ENCODE data around the gene RHBDF1. TPM values are rescaled to one million over a fixed set of nuclear protein-coding genes. Genes with fewer than 3 reads are reported as not detected.
"Not testable (repeated sequence)": the region's sequence is repeated elsewhere in the genome, so short reads cannot be mapped to it uniquely, and the experiment has no call there.

The RHBDF1 gene
- total and polyA plus RNA-seq, 4 donors = 19.0 to 52.7 (median 32.8) TPM

DNA sequence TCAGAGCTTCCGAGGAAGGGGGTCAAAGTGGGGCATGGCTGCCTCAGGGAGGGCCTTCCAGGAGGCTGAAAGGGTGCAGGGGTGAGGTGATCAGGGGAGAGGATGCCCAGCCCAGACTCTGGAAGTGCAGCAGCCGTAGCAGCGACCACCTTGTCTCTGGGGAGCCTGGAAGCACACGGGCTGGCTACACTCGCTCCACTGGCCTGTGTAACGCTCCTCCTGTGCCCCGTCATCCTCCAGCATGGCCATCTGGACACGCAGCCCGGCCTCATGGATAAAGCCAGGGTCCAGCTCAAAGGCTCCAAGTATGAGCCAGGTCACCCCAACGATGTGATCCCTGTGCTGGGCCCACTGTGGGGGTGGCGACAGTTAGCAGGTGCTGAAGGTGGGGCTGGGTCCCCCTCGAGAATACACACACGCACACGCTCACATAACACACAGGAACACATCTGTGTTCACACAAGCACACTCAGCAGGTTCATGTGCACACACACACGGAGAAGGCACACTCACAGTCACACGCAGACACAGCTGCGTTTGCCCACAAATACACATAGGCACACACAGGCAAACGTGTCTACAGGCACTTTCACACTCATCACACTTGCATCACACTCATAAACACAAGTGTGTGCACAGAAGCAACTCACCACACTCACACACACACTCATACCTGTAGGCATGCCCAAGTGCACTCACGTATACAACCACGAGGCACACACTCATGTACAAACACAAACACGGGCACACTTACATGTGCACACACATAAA, 38.4 kb downstream of the RHBDF1 start:
- no peaks in the 10 kb centered on the region for H3K4me1 ChIP-seq (ENCODE audit: control insufficient read depth, insufficient read depth, low read length)
- H3K36me3 ChIP-seq (ENCODE audit: control insufficient read depth, insufficient read depth, low read length) = peaks cover 5% of the 10 kb centered on the region
- H3K27me3 ChIP-seq (ENCODE audit: control insufficient read depth, insufficient read depth, low read length) = no peaks in the 10 kb centered on the region
- no peak for DNase-seq (ENCODE audit: low read depth in 4 of 6, low spot score in 6 of 6)
- 82% methylated on average over 20 of the region's 21 CpGs for WGBS (ENCODE audit: insufficient coverage)
- H3K27ac ChIP-seq (ENCODE audit: low read depth, low read length) = no peak overlapping the region
- H3K4me3 ChIP-seq (ENCODE audit: low read depth, low read length) = no peak overlapping the region
- H3K9me3 ChIP-seq (ENCODE audit: control insufficient read depth, insufficient read depth, low read length) = no peaks in the 10 kb centered on the region

DNA sequence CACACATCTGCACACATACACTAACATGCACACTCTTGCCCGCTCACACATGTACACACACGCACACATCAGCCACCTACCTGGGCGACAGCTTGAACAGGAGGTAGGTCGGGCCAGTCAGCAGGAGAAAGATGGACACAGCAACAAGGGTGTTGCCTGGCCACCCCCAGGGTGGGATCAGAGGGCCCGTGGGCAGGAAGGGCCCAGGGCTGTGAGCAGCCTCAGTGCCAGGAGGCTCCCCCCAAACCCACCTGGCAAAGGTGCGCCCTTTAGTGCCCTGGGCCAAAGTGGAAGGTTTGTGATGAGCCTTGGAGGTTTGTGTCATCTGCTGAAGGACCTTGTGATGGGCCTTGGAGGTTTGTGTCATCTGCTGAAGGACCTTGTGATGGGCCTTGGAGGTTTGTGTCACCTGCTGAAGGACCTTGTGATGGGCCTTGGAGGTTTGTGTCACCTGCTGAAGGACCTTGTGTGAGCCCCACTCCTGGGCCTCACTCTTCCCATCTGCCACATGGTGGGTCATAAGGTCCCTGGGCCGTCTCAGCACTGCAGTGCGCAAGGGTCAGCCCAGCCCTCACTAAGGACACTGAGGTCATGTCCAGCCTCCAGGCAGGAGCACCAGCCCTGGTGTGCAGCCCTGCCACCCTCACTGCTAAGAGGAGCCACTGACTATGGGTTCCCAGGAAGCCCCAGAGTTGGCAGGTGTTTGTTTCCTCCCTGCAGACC, 39.1 kb downstream of the RHBDF1 start:
- not testable (repeated sequence) for H3K27ac ChIP-seq (ENCODE audit: low read depth, low read length); H3K4me1 ChIP-seq (ENCODE audit: control insufficient read depth, insufficient read depth, low read length); H3K9me3 ChIP-seq (ENCODE audit: control insufficient read depth, insufficient read depth, low read length); H3K36me3 ChIP-seq (ENCODE audit: control insufficient read depth, insufficient read depth, low read length); H3K27me3 ChIP-seq (ENCODE audit: control insufficient read depth, insufficient read depth, low read length); H3K4me3 ChIP-seq (ENCODE audit: low read depth, low read length); DNase-seq (ENCODE audit: low read depth in 4 of 6, low spot score in 6 of 6)
- 88% methylated on average over 2 of the region's 8 CpGs for WGBS (ENCODE audit: insufficient coverage)

DNA sequence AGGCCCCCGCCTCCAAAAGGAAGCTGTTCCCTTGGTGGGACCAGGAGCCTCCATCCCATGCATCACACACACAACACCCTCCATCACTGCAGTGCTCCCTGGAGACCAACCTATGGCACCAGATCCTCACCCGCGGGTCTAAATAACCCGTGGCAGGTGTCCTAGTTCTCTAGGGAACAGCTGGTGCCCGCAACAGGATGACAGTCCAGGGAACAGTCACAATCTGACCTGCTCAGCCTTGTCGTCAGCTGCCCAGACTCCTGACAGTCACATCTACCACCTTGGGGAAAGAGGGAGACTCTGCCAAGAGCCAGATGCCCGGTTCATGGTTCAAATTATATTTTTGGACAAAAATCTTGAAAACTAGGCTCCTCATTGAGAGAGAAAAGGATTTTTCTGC, 41.8 kb downstream of the RHBDF1 start:
- H3K27ac ChIP-seq (ENCODE audit: low read depth, low read length); DNase-seq (ENCODE audit: low read depth in 4 of 6, low spot score in 6 of 6); H3K27me3 ChIP-seq (ENCODE audit: control insufficient read depth, insufficient read depth, low read length); H3K36me3 ChIP-seq (ENCODE audit: control insufficient read depth, insufficient read depth, low read length); H3K4me1 ChIP-seq (ENCODE audit: control insufficient read depth, insufficient read depth, low read length); H3K4me3 ChIP-seq (ENCODE audit: low read depth, low read length); H3K9me3 ChIP-seq (ENCODE audit: control insufficient read depth, insufficient read depth, low read length): not testable (repeated sequence)
- WGBS (ENCODE audit: insufficient coverage) = 80% methylated on average over 1 of the region's 7 CpGs

DNA sequence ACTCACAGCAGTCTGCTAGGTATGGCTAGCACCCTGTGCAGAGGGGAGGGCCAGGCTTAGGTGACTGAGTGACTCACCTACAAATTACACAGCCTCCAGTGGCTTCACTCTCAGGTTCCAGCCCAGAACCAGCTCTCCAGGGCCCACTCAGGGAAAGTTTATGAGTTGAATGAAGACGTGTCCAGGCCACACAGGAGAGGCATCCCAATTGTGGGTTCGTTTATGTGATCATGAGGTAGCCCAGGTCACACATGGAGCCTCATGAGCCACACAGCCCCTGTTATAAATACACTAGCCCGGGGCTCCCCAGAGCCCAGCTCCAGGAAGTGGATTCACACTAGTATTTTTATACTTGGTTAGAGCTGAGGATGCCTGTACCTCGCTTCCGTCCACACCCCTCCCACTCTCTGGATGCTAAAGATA, 46.5 kb downstream of the RHBDF1 start:
- not testable (repeated sequence) for H3K4me3 ChIP-seq (ENCODE audit: low read depth, low read length); H3K36me3 ChIP-seq (ENCODE audit: control insufficient read depth, insufficient read depth, low read length); H3K4me1 ChIP-seq (ENCODE audit: control insufficient read depth, insufficient read depth, low read length); H3K27me3 ChIP-seq (ENCODE audit: control insufficient read depth, insufficient read depth, low read length); H3K9me3 ChIP-seq (ENCODE audit: control insufficient read depth, insufficient read depth, low read length); DNase-seq (ENCODE audit: low read depth in 4 of 6, low spot score in 6 of 6); H3K27ac ChIP-seq (ENCODE audit: low read depth, low read length)
- WGBS (ENCODE audit: insufficient coverage) = no CpG with 5 or more reads among the region's 5 CpGs

DNA sequence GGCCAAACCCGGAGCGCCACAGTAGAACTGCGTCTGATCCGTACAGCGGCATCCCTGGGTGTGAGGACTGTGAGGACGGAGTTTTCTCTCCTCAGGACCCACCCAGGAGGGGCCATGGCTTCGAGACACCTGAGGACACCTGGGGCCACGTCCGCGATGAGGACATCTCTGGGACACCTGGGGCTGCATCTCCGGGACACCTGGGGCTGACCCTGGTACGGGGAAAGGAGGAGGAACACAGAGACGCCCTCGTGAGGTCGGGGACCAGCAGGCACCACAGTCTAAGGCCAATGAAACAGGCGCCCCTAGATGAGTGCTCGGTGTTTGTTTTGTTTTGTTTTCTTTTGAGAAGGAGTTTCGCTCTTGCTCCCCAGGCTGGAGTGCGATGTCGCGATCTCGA, 48.3 kb downstream of the RHBDF1 start:
- not testable (repeated sequence) for H3K27me3 ChIP-seq (ENCODE audit: control insufficient read depth, insufficient read depth, low read length); H3K36me3 ChIP-seq (ENCODE audit: control insufficient read depth, insufficient read depth, low read length); DNase-seq (ENCODE audit: low read depth in 4 of 6, low spot score in 6 of 6); H3K4me1 ChIP-seq (ENCODE audit: control insufficient read depth, insufficient read depth, low read length); H3K27ac ChIP-seq (ENCODE audit: low read depth, low read length); H3K4me3 ChIP-seq (ENCODE audit: low read depth, low read length); H3K9me3 ChIP-seq (ENCODE audit: control insufficient read depth, insufficient read depth, low read length)
- 88% methylated on average over 6 of the region's 22 CpGs for WGBS (ENCODE audit: insufficient coverage)

DNA sequence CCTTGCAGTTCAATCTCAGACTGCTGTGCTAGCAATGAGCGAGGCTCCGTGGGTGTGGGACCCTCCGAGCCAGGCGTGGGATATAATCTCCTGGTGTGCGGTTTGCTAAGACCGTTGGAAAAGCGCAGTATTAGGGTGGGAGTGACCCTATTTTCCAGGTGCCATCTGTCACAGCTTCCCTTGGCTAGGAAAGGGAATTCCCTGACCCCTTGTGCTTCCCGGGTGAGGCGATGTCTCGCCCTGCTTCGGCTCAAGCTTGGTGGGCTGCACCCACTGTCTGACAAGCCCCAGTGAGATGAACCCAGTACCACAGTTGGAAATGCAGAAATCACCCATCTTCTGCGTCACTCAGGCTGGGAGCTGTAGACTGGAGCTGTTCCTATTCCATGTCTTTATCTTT, 51.5 kb downstream of the RHBDF1 start:
- H3K36me3 ChIP-seq (ENCODE audit: control insufficient read depth, insufficient read depth, low read length); H3K4me3 ChIP-seq (ENCODE audit: low read depth, low read length); H3K27ac ChIP-seq (ENCODE audit: low read depth, low read length); H3K9me3 ChIP-seq (ENCODE audit: control insufficient read depth, insufficient read depth, low read length); H3K27me3 ChIP-seq (ENCODE audit: control insufficient read depth, insufficient read depth, low read length); H3K4me1 ChIP-seq (ENCODE audit: control insufficient read depth, insufficient read depth, low read length); DNase-seq (ENCODE audit: low read depth in 4 of 6, low spot score in 6 of 6): not testable (repeated sequence)
- 90% methylated on average over 11 of the region's 12 CpGs for WGBS (ENCODE audit: insufficient coverage)

DNA sequence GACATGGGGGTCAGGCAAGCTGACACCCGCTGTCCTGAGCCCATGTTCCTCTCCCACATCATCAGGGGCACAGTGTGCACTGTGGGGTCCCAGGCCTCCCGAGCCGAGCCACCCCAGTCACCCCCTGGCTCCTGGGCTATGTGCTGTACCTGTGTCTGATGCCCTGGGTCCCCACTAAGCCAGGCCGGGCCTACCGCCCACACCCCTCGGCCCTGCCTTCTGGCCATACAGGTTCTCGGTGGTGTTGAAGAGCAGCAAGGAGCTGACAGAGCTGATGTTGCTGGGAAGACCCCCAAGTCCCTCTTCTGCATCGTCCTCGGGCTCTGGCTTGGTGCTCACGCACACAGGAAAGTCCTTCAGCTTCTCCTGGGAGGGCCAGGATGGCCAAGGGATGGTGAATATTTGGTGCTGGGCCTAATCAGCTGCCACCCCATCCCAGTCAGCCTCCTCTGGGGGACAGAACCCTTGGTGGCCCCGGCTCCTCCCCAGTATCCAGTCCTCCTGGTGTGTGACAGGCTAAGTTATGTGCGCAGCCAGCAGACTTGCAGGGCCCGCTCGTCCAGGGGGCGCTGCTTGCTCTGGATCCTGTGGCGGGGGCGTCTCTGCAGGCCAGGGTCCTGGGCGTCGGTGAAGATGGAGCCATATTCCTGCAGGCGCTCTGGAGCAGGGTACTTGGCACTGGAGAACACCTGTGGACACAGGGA, 55.2 kb downstream of the RHBDF1 start:
- H3K4me1 ChIP-seq (ENCODE audit: control insufficient read depth, insufficient read depth, low read length); H3K36me3 ChIP-seq (ENCODE audit: control insufficient read depth, insufficient read depth, low read length); H3K27ac ChIP-seq (ENCODE audit: low read depth, low read length); H3K9me3 ChIP-seq (ENCODE audit: control insufficient read depth, insufficient read depth, low read length); H3K4me3 ChIP-seq (ENCODE audit: low read depth, low read length); H3K27me3 ChIP-seq (ENCODE audit: control insufficient read depth, insufficient read depth, low read length); DNase-seq (ENCODE audit: low read depth in 4 of 6, low spot score in 6 of 6): not testable (repeated sequence)
- 92% methylated on average over 8 of the region's 20 CpGs for WGBS (ENCODE audit: insufficient coverage)

DNA sequence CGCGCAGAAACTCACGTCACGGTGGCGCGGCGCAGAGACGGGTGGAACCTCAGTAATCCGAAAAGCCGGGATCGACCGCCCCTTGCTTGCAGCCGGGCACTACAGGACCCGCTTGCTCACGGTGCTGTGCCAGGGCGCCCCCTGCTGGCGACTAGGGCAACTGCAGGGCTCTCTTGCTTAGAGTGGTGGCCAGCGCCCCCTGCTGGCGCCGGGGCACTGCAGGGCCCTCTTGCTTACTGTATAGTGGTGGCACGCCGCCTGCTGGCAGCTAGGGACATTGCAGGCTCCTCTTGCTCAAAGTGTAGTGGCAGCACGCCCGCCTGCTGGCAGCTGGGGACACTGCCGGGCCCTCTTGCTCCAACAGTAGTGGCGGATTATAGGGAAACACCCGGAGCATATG, 61.7 kb downstream of the RHBDF1 start:
- H3K9me3 ChIP-seq (ENCODE audit: control insufficient read depth, insufficient read depth, low read length); H3K4me3 ChIP-seq (ENCODE audit: low read depth, low read length); H3K27ac ChIP-seq (ENCODE audit: low read depth, low read length); DNase-seq (ENCODE audit: low read depth in 4 of 6, low spot score in 6 of 6); H3K36me3 ChIP-seq (ENCODE audit: control insufficient read depth, insufficient read depth, low read length); H3K27me3 ChIP-seq (ENCODE audit: control insufficient read depth, insufficient read depth, low read length); H3K4me1 ChIP-seq (ENCODE audit: control insufficient read depth, insufficient read depth, low read length): not testable (repeated sequence)
- WGBS (ENCODE audit: insufficient coverage) = no CpG with 5 or more reads among the region's 27 CpGs

DNA sequence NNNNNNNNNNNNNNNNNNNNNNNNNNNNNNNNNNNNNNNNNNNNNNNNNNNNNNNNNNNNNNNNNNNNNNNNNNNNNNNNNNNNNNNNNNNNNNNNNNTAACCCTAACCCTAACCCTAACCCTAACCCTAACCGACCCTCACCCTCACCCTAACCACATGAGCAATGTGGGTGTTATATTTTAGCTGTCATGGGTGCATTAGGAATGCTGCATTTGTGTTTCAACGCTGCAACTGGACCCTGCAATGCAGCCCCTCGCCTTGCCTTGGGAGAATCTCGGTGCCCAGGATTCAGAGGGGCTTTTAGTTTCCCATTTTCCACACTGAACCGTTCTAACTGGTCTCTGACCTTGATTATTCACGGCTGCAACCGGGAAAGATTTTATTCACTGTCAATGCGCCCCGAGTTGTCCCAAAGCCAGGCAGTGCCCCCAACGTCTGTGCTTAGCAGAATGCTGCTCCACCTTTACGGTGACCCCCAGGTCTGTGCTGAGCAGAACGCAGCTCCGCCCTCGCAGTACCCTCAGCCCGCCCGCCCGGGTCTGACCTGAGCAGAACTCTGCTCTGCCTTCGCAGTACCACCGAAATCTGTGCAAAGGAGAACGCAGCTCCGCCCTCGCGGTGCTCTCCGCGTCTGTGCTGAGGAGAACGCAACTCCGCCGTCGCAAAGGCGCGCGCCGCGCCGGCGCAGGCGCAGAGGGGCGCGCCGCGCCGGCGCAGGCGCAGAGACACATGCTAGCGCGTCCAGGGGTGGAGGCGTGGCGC, 62.3 kb downstream of the RHBDF1 start:
- peak in 1 of 6 donors; percentile 18 for DNase-seq (ENCODE audit: low read depth in 4 of 6, low spot score in 6 of 6)
- Histone ChIP-seq H3K27ac (ENCODE audit: low read depth, low read length) (no peak overlapping the region), H3K36me3 (ENCODE audit: control insufficient read depth, insufficient read depth, low read length) (no peaks in the 10 kb centered on the region), H3K27me3 (ENCODE audit: control insufficient read depth, insufficient read depth, low read length) (no peaks in the 10 kb centered on the region), H3K4me3 (ENCODE audit: low read depth, low read length) (no peak overlapping the region), H3K9me3 (ENCODE audit: control insufficient read depth, insufficient read depth, low read length) (no peaks in the 10 kb centered on the region), H3K4me1 (ENCODE audit: control insufficient read depth, insufficient read depth, low read length) (no peaks in the 10 kb centered on the region)
- WGBS (ENCODE audit: insufficient coverage) = 70% methylated on average over 15 of the region's 48 CpGs
